Myometrial cell (primary cell): ENCODE data around the gene SYNPR. TPM values are rescaled to one million over a fixed set of nuclear protein-coding genes. Genes with fewer than 3 reads are reported as not detected.

Experiments
- total RNA-seq: library from RNA; depleted of rRNA; stranded (reverse); fragments of >200 nt; gene quantifications from 2 replicates; pipeline ENCODE4 v1.2.3, GENCODE V29; 2015

The SYNPR gene
- not detected in 2 replicates for total RNA-seq

GRCh38 chr3:63278171-63279004, at the start of gene SYNPR:
SYNPR (plus strand) TSS chr3:63278308.

DNA sequence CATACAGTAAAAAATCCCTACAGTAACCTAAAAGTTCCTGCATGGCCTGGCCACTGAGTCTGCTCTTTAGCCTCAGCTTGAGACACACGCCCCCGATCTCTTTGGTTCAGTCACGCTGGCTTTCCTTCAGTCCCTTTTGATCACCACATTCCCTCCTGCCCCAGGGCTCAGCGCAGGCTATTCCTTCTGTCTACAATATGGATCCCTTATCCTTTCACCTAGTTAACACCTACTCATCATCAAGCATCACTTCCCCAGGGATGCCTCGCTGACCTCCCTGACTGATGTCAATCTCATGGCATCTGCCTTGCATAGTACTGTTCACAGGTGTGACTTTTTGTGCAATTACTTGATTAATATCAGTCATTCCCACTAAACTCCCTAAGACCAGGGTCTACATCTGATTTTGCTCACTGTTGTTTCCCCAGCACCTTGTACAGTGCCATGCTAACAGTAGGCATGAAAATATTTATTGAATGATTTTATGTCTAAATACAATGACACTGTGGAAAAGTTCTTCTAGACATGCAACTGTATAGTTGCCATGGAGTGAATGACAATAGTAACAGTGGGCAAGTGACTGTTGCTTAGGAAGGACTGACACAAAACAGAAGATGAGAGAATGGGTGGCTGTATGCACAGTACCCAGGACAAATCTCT, 374.1 kb downstream of the SYNPR start, which contains the start of gene SNTN:
TSS of gene SNTN (plus strand) at position 610 of the 660 bp plus-strand sequence. CDS start at position 623, 13 bp downstream.

